SK-N-SH (cell line): Measurements from ENCODE around the gene ELMO1. TPM values are rescaled to one million over a fixed set of nuclear protein-coding genes. Genes with fewer than 3 reads are reported as not detected.
A peak's percentile ranks its signal among the peaks of the same experiment; 100 is the strongest.

Experiments used
- CTCF ChIA-PET: fragments of 300-600, 350-600 bp; formaldehyde crosslinking; extraction: SDS; loops from one replicate; lab custom pipeline; 2021; lab: Yijun Ruan, JAX
- POLR2A ChIA-PET: fragments of 350-600 bp; sonication (Branson Sonifier 250); formaldehyde crosslinking; extraction: SDS; loops from one replicate; lab custom pipeline; 2020; ENCODE audit warnings: antibody characterized with exemption, inconsistent platforms; lab: Yijun Ruan, JAX
- DNase-seq: peaks from one replicate; pipeline ENCODE4 v3.0.0; 2012
- H2AFZ ChIP-seq: fragments of 200-600 bp; sonication (generic); 2 replicates; pipeline ENCODE4 v1.8.1; 2016; ENCODE audit warnings: antibody characterized with exemption, mild to moderate bottlenecking, low read depth
- H3F3A ChIP-seq: fragments of 200-600 bp; sonication (generic); replicated peaks from 2 replicates; pipeline ENCODE3; 2016; ENCODE audit warnings: antibody characterized with exemption, mild to moderate bottlenecking; ENCODE audit not compliant: insufficient read depth
- H3K27ac ChIP-seq, 2 experiments: fragments of 200-500 bp in 1 of 2; fragments of 200-600 bp in 1 of 2; sonication (Bioruptor generic) in 1 of 2; sonication (generic), shearing (Covaris generic) in 1 of 2; 2 replicates each; pipeline versions ENCODE4 v1.5.1 to v1.6.1; 2014 to 2016; ENCODE audit warnings: low read depth in 2 of 2, inconsistent platforms in 1 of 2, low read length in 1 of 2, mild to moderate bottlenecking in 1 of 2, mixed read lengths in 1 of 2
- H3K27me3 ChIP-seq: fragments of 200-600 bp; sonication (generic), shearing (Covaris generic); 2 replicates; pipeline ENCODE4 v1.6.1; 2016; ENCODE audit warnings: mixed run types; ENCODE audit not compliant: insufficient read depth
- H3K36me3 ChIP-seq, 2 experiments: fragments of 200-500 bp in 1 of 2; fragments of 200-600 bp in 1 of 2; sonication (Bioruptor generic) in 1 of 2; sonication (generic) in 1 of 2; replicated peaks in 1 of 2; 2 replicates each; pipeline versions ENCODE3 to v1.5.1; 2014 to 2016; ENCODE audit warnings: low read length in 1 of 2, mild to moderate bottlenecking in 1 of 2; ENCODE audit not compliant: insufficient read depth in 2 of 2, control insufficient read depth in 1 of 2
- H3K4me1 ChIP-seq, 2 experiments: fragments of 200-500 bp in 1 of 2; fragments of 200-600 bp in 1 of 2; sonication (Bioruptor generic) in 1 of 2; sonication (generic), shearing (Covaris generic) in 1 of 2; 2 replicates each; pipeline versions ENCODE4 v1.5.1 to v1.6.1; 2014 to 2016; ENCODE audit warnings: low read depth in 1 of 2, low read length in 1 of 2, mixed run types in 1 of 2; ENCODE audit not compliant: insufficient read depth in 2 of 2, control insufficient read depth in 1 of 2
- H3K4me2 ChIP-seq: fragments of 200-600 bp; sonication (generic), shearing (Covaris generic); 2 replicates; pipeline ENCODE4 v1.6.1; 2017; ENCODE audit warnings: mixed run types
- H3K4me3 ChIP-seq, 2 experiments: fragments of 200-500 bp in 1 of 2; fragments of 200-600 bp in 1 of 2; sonication (Bioruptor generic) in 1 of 2; sonication (generic), shearing (Covaris generic) in 1 of 2; 2 replicates each; pipeline versions ENCODE4 v1.5.1 to v1.8.1; 2014 to 2016; ENCODE audit warnings: low read depth in 2 of 2, inconsistent platforms in 1 of 2, low read length in 1 of 2, mild to moderate bottlenecking in 1 of 2, mixed read lengths in 1 of 2, moderate library complexity in 1 of 2
- H3K79me2 ChIP-seq: fragments of 200-600 bp; sonication (generic); 2 replicates; pipeline ENCODE4 v1.8.1; 2017; ENCODE audit warnings: mild to moderate bottlenecking; ENCODE audit not compliant: insufficient read depth
- H3K9ac ChIP-seq: fragments of 200-600 bp; sonication (generic); 2 replicates; pipeline ENCODE4 v1.6.1; 2017; ENCODE audit warnings: mixed run types
- H3K9me2 ChIP-seq: fragments of 200-600 bp; sonication (generic); 2 replicates; pipeline ENCODE4 v1.6.1; 2017; ENCODE audit warnings: mixed run types
- H3K9me3 ChIP-seq: fragments of 200-600 bp; sonication (generic); 2 replicates; pipeline ENCODE4 v1.6.1; 2017; ENCODE audit warnings: mixed run types, mild to moderate bottlenecking, moderate library complexity
- H4K20me1 ChIP-seq: fragments of 200-600 bp; sonication (generic); 2 replicates; pipeline ENCODE4 v1.6.1; 2017; ENCODE audit warnings: mild to moderate bottlenecking, mixed run types; ENCODE audit not compliant: insufficient read depth
- CTCF ChIP-seq: fragments of 200-600 bp; sonication (generic); IDR thresholded peaks from 2 replicates; pipeline ENCODE4 v1.6.1; 2017; ENCODE audit warnings: antibody characterized with exemption, mild to moderate bottlenecking, moderate library complexity
- FOSL2 ChIP-seq: IDR thresholded peaks from 2 replicates; pipeline ENCODE4 v1.4.0; 2012; ENCODE audit warnings: low read depth, mild to moderate bottlenecking, moderate library complexity, borderline replicate concordance
- FOXJ3 ChIP-seq: sonication (generic); formaldehyde crosslinking; IDR thresholded peaks from 2 replicates; pipeline ENCODE4 v1.5.1; 2020; ENCODE audit warnings: mild to moderate bottlenecking, missing genetic modification reagents
- GABPA ChIP-seq: IDR thresholded peaks from 2 replicates; pipeline ENCODE4 v1.4.0; 2012; ENCODE audit warnings: low read depth, mild to moderate bottlenecking
- GATA2 ChIP-seq: sonication (generic); formaldehyde crosslinking; IDR thresholded peaks from 2 replicates; pipeline ENCODE4 v1.5.0; 2020; ENCODE audit warnings: mild to moderate bottlenecking, missing genetic modification reagents
- MAX ChIP-seq: IDR thresholded peaks from 2 replicates; pipeline ENCODE4 v1.4.0; 2012; ENCODE audit warnings: low read depth
- MXI1 ChIP-seq: IDR thresholded peaks from 2 replicates; pipeline ENCODE4 v1.6.1; 2012; ENCODE audit warnings: mild to moderate bottlenecking, low read depth, low read length, improper control_type of control experiment
- POLR2AphosphoS5 ChIP-seq: IDR thresholded peaks from 2 replicates; pipeline ENCODE4 v1.6.1; 2012; ENCODE audit warnings: low read depth, low read length
- RAD21 ChIP-seq: IDR thresholded peaks from 2 replicates; pipeline ENCODE4 v1.6.1; 2012; ENCODE audit warnings: mild to moderate bottlenecking, low read length
- SIN3A ChIP-seq: IDR thresholded peaks from 2 replicates; pipeline ENCODE4 v1.6.1; 2012; ENCODE audit warnings: low read depth, mild to moderate bottlenecking, low read length, moderate library complexity, borderline replicate concordance
- TAF1 ChIP-seq: IDR thresholded peaks from 2 replicates; pipeline ENCODE4 v1.6.1; 2012; ENCODE audit warnings: low read depth, mild to moderate bottlenecking, low read length, moderate library complexity, borderline replicate concordance
- TEAD4 ChIP-seq: IDR thresholded peaks from 2 replicates; pipeline ENCODE4 v1.4.0; 2012; ENCODE audit warnings: mild to moderate bottlenecking, borderline replicate concordance; ENCODE audit not compliant: insufficient read depth
- YY1 ChIP-seq: IDR thresholded peaks from 2 replicates; pipeline ENCODE4 v1.4.0; 2012; ENCODE audit warnings: low read depth, mild to moderate bottlenecking
- ZBTB33 ChIP-seq: IDR thresholded peaks from 2 replicates; pipeline ENCODE4 v1.4.0; 2012; ENCODE audit warnings: low read depth, borderline replicate concordance
- WGBS: methylation state at CpG from one replicate; pipeline ENCODE4 v1.1.6; 2017; ENCODE audit warnings: low lambda C conversion rate; 5-methylcytosine and 5-hydroxymethylcytosine counted together
- polyA plus RNA-seq, 3 experiments: library from polyadenylated mRNA; depleted of rRNA; stranded (reverse); fragments of >200 nt; gene quantifications; 2 replicates each; pipeline ENCODE4 v1.2.3, GENCODE V29; 2012
- TF ChIP-seq, protein P1 (sequence below): fragments of 150-350 bp; IDR thresholded peaks from 2 replicates; pipeline ENCODE4 v1.6.1; 2017; ENCODE audit warnings: antibody characterized with exemption, low read length, low read depth, borderline replicate concordance
- TF ChIP-seq, protein P2 (sequence below): IDR thresholded peaks from 2 replicates; pipeline ENCODE4; 2012

The ELMO1 gene
- polyA plus RNA-seq, 1 of the 3 experiments (the other 2 are of a cell fraction), result 0.64 TPM

DNA sequence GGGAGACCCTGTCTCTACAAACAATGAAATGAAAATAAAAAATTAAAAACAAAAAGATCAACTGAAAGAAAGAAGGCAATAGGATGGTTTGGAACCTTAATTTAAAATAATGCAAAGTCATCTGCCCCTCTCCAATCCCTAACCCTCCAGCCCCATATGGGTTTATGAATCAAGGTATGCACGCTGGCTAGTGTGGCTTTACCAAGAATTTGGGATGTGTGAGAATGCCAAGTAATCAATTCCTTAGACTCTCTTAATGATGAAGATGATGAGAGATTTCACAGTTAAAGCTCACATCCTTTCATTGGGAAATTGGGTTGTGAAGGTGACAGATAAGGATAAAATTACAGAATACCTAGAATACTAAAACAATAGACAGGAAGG is 577.3 kb downstream of the ELMO1 start:
- no peak overlapping the region for H2AFZ ChIP-seq
- no peak for DNase-seq
- H3K27me3 ChIP-seq, result no peaks in the 10 kb centered on the region
- no peaks in the 10 kb centered on the region for H3K79me2 ChIP-seq
- no peak overlapping the region for H3K4me3 ChIP-seq
- CTCF ChIA-PET, result interaction anchor here (0.7 to 1.2 kb wide), 3 partner anchors 43 to 384 kb away, joined by 3 to 4 read pairs (median 3); no protein-coding TSS in a partner anchor
- no peaks in the 10 kb centered on the region for H4K20me1 ChIP-seq
- POLR2A ChIA-PET, result no interaction called here
- no peak overlapping the region for H3K9ac ChIP-seq
- no peaks in the 10 kb centered on the region for H3K9me3 ChIP-seq
- peak overlapping the region in 1 of 2 experiments; percentile 98; a peak in 2 of 4 replicates for H3K27ac ChIP-seq
- peaks cover 0 to 3% of the 10 kb centered on the region in 2 experiments for H3K36me3 ChIP-seq
- no peaks in the 10 kb centered on the region for H3F3A ChIP-seq
- 30% methylated on average over 1 of the region's 1 CpG for WGBS
- no peak for TF ChIP-seq MAX
- TF ChIP-seq CTCF, result no peak
- TF ChIP-seq FOXJ3 (CRISPR knock-in tag), result peak; percentile 8; the same call in 1 of the 2 replicates
- H3K4me1 ChIP-seq, result peaks cover 0 to 39% of the 10 kb centered on the region in 2 experiments; a peak in 2 of 4 replicates
- no peaks in the 10 kb centered on the region for H3K9me2 ChIP-seq
- no peak overlapping the region for H3K4me2 ChIP-seq

DNA sequence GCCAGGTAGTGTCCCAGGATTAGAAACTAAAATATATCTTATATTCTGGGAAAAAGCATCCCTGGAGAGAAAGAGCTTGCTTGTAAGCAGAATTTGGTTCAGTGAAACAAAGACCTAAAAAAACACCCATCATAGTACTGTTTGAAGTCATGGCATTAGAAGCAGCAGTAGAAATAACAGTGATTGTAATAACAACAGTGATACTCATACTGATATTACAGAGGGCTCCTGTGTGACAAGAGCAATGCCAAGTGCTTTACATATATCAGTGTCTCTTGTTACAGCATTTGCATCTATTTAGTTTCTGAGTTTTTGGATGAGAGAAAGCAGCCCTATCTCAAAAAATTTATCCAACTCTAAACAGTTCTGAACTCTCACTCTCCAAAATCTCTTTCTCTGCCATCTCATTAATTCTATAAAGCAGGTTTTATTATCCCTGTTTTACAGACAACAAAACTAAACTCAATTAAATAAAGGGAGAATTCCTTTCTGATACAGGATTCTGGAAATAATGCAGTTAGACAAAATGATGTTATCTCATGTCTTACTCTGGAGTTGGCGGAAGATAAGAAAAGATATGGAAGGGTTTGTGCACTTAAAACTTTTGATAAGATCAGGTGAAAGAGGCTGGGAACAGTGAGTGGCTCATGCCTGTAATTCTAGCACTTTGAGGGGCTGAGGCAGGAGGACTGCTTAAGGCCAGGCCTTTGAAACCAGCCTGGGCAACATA is 577.9 kb downstream of the ELMO1 start:
- no peak overlapping the region for H2AFZ ChIP-seq
- no peaks in the 10 kb centered on the region for H4K20me1 ChIP-seq
- no peak overlapping the region for H3K4me3 ChIP-seq
- H3K9me3 ChIP-seq, result no peaks in the 10 kb centered on the region
- H3K4me1 ChIP-seq, result peaks cover 0 to 37% of the 10 kb centered on the region in 2 experiments; a peak in 2 of 4 replicates
- POLR2A ChIA-PET, result no interaction called here
- CTCF ChIA-PET, result interaction anchor here (0.9 to 1.4 kb wide), 5 partner anchors 61 to 337 kb away, joined by 3 to 6 read pairs (median 3); no protein-coding TSS in a partner anchor
- no peaks in the 10 kb centered on the region for H3K27me3 ChIP-seq
- peak; percentile 44 for DNase-seq
- no peaks in the 10 kb centered on the region for H3K9me2 ChIP-seq
- no peaks in the 10 kb centered on the region for H3F3A ChIP-seq
- H3K36me3 ChIP-seq, result peaks cover 0 to 3% of the 10 kb centered on the region in 2 experiments
- H3K79me2 ChIP-seq, result no peaks in the 10 kb centered on the region
- H3K27ac ChIP-seq, result peak overlapping the region in 1 of 2 experiments; percentile 98; a peak in 2 of 4 replicates
- no peak overlapping the region for H3K9ac ChIP-seq
- 37% methylated on average over 1 of the region's 1 CpG for WGBS
- H3K4me2 ChIP-seq, result no peak overlapping the region
- no peak for TF ChIP-seq SIN3A
- no peak for TF ChIP-seq TAF1
- no peak for TF ChIP-seq POLR2AphosphoS5
- no peak for TF ChIP-seq GABPA
- no peak for TF ChIP-seq ZBTB33
- no peak for TF ChIP-seq FOSL2
- peak; percentile 62; the same call in 1 of the 2 replicates for TF ChIP-seq TEAD4
- TF ChIP-seq YY1, result no peak
- TF ChIP-seq CTCF, result no peak
- TF ChIP-seq, protein P1, sequence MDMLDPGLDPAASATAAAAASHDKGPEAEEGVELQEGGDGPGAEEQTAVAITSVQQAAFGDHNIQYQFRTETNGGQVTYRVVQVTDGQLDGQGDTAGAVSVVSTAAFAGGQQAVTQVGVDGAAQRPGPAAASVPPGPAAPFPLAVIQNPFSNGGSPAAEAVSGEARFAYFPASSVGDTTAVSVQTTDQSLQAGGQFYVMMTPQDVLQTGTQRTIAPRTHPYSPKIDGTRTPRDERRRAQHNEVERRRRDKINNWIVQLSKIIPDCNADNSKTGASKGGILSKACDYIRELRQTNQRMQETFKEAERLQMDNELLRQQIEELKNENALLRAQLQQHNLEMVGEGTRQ, result no peak
- TF ChIP-seq GATA2, result peak; percentile 99
- peak; percentile 39 for TF ChIP-seq MXI1
- TF ChIP-seq, protein P2, sequence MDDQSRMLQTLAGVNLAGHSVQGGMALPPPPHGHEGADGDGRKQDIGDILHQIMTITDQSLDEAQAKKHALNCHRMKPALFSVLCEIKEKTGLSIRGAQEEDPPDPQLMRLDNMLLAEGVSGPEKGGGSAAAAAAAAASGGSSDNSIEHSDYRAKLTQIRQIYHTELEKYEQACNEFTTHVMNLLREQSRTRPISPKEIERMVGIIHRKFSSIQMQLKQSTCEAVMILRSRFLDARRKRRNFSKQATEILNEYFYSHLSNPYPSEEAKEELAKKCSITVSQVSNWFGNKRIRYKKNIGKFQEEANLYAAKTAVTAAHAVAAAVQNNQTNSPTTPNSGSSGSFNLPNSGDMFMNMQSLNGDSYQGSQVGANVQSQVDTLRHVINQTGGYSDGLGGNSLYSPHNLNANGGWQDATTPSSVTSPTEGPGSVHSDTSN, result no peak
- TF ChIP-seq RAD21, result peak; percentile 51; the same call in 1 of the 2 replicates
- TF ChIP-seq FOXJ3 (CRISPR knock-in tag), result peak; percentile 83
